NB4 (cell line): ENCODE measurements around the gene SERP1.

Experiments
- DNase-seq: peaks from one replicate; pipeline ENCODE4 v3.0.0; 2010; ENCODE audit warnings: low read depth
- H3K4me3 ChIP-seq: one replicate; pipeline ENCODE4 v1.5.1; 2011; ENCODE audit warnings: mild to moderate bottlenecking, low read depth, low read length, moderate library complexity
- MYC ChIP-seq: IDR thresholded peaks from 2 replicates; pipeline ENCODE4 v1.6.1; 2011; ENCODE audit warnings: low read depth, low read length
- POLR2A ChIP-seq: IDR thresholded peaks from 2 replicates; pipeline ENCODE4 v1.6.1; 2011; ENCODE audit warnings: mild to moderate bottlenecking; ENCODE audit not compliant: insufficient read length; ENCODE audit errors: extremely low read depth
- TF ChIP-seq, protein P1 (sequence below): IDR thresholded peaks from one replicate; pipeline ENCODE4 v1.5.1; 2012; ENCODE audit warnings: low read depth, low read length
- TF ChIP-seq, protein P2 (sequence below): IDR thresholded peaks from 2 replicates; pipeline ENCODE4 v1.6.1; 2011; ENCODE audit warnings: low read depth, low read length

SERP1 gene

GRCh38 chr3:150582620-150583019, 36.3 kb upstream of the SERP1 start:
- H3K4me3 ChIP-seq, result no peak overlapping the region
- no peak for TF ChIP-seq MYC
- TF ChIP-seq POLR2A, result no peak
- TF ChIP-seq, protein P1, sequence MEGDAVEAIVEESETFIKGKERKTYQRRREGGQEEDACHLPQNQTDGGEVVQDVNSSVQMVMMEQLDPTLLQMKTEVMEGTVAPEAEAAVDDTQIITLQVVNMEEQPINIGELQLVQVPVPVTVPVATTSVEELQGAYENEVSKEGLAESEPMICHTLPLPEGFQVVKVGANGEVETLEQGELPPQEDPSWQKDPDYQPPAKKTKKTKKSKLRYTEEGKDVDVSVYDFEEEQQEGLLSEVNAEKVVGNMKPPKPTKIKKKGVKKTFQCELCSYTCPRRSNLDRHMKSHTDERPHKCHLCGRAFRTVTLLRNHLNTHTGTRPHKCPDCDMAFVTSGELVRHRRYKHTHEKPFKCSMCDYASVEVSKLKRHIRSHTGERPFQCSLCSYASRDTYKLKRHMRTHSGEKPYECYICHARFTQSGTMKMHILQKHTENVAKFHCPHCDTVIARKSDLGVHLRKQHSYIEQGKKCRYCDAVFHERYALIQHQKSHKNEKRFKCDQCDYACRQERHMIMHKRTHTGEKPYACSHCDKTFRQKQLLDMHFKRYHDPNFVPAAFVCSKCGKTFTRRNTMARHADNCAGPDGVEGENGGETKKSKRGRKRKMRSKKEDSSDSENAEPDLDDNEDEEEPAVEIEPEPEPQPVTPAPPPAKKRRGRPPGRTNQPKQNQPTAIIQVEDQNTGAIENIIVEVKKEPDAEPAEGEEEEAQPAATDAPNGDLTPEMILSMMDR, result no peak
- TF ChIP-seq, protein P2, sequence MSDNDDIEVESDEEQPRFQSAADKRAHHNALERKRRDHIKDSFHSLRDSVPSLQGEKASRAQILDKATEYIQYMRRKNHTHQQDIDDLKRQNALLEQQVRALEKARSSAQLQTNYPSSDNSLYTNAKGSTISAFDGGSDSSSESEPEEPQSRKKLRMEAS, result no peak
- DNase-seq, result no peak

DNA sequence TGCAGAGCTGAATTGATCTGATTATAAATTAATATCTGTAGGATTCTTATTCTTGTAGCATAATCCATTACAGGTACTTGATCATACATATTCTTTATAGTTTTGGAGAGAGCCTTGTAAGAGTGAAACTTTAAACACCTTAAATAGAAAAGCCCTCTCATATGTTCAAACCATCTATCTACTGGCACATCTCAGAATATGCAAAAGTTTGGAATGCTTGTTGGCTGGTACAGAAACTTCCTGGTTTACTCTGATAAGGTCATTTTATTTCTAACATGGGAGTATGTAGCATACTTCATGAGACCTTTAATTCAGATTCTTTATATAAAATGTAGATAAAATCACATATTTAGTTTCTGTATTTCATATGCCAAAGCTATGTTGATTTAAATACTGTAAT, 34.9 kb upstream of the SERP1 start:
- DNase-seq, result no peak
- TF ChIP-seq POLR2A (no peak), MYC (no peak)
- TF ChIP-seq, protein P2, result no peak
- TF ChIP-seq, protein P1, result no peak
- H3K4me3 ChIP-seq, result no peak overlapping the region

- peak; percentile 6 for DNase-seq
- TF ChIP-seq, protein P2, result no peak
- TF ChIP-seq MYC, result no peak
- TF ChIP-seq, protein P1, result no peak
- no peak for TF ChIP-seq POLR2A
- H3K4me3 ChIP-seq, result no peak overlapping the region
These were observed 31.6 kb upstream of the SERP1 start for GRCh38 chr3:150577855-150578254.

DNA sequence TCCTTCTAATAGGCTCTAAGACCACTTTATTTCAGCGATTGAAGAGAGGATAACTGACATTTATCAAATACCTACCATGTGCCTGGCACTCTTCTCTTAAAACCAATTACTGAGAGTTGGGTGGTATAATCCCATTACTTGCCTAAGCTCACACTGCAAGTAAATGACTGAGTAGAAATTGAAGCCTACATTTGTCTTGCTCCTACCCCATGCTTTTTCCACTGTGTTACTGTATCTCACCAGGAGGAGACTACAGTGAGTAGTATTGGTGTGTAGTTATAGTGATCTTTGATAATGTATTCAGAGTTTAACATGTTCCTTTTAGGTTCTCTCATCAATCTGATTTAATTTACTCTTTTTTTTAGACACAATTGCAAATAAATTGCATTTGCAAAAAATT, 21.0 kb upstream of the SERP1 start:
- TF ChIP-seq POLR2A (no peak), MYC (no peak)
- TF ChIP-seq, protein P1, result no peak
- TF ChIP-seq, protein P2, result no peak
- H3K4me3 ChIP-seq, result no peak overlapping the region
- no peak for DNase-seq

DNA sequence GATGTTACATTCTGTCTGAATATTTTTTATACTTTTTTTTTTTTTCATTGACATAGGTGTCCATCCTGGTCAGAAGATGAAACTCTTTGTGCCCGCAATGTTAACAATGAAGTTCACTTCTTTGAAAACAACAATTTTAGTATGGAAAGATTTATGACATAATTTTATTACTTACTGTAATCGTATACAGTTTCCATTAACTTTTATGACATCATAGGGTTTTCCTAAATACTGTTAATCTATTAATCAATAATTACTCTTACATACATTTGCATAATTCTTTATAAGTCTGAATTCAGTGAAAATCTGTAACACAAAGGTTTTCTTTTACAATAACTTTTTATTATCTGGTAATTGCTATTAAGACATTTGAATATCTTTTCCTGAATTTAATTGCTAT, 17.9 kb upstream of the SERP1 start:
- TF ChIP-seq, protein P2, result no peak
- TF ChIP-seq POLR2A, result no peak
- TF ChIP-seq, protein P1, result no peak
- no peak for TF ChIP-seq MYC
- no peak for DNase-seq
- H3K4me3 ChIP-seq, result no peak overlapping the region

DNA sequence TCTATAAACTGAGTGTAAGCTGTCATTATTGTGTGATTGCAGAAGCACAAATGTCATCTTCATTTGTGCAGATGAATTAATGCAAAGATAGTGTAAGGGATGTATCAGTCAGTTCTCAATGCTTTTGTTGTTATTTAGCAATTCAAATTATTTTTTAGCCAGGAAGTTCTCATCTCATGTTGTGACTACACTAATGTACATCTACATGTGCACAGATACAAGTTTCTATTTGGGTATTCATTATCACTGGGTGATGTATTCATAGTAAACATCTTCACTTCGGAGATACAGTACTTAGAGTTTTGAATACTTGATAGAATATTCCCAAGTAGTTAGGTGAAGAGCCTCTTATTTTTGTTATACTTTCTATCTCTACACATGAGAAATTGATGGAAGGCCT, 11.4 kb upstream of the SERP1 start:
- H3K4me3 ChIP-seq, result no peak overlapping the region
- no peak for DNase-seq
- TF ChIP-seq, protein P1, result no peak
- TF ChIP-seq, protein P2, result no peak
- TF ChIP-seq POLR2A (no peak), MYC (no peak)
